Spinal cord (tissue), 10 donors: ENCODE measurements around the gene RMND1. TPM values are rescaled to one million over a fixed set of nuclear protein-coding genes. Genes with fewer than 3 reads are reported as not detected.
"Not testable (repeated sequence)": the region's sequence is repeated elsewhere in the genome, so short reads cannot be mapped to it uniquely, and the experiment has no call there.

Experiments used
- DNase-seq, 6 donors: peaks; one replicate each; pipeline versions ENCODE4 v3.0.0 to v3.0.0-alpha.2; 2013 to 2015; ENCODE audit warnings: low spot score in 6 of 6, low read depth in 4 of 6
- H3K27ac ChIP-seq: one replicate; pipeline ENCODE4 v1.5.1; 2013; ENCODE audit warnings: low read depth, low read length, control low read depth
- H3K27me3 ChIP-seq: one replicate; pipeline ENCODE4 v1.6.1; 2013; ENCODE audit warnings: low read length; ENCODE audit not compliant: control insufficient read depth, insufficient read depth
- H3K36me3 ChIP-seq: one replicate; pipeline ENCODE4 v1.6.1; 2013; ENCODE audit warnings: low read length; ENCODE audit not compliant: control insufficient read depth, insufficient read depth
- H3K4me1 ChIP-seq: one replicate; pipeline ENCODE4 v1.6.1; 2013; ENCODE audit warnings: low read length; ENCODE audit not compliant: control insufficient read depth, insufficient read depth
- H3K4me3 ChIP-seq: one replicate; pipeline ENCODE4 v1.5.1; 2013; ENCODE audit warnings: low read depth, low read length, control low read depth
- H3K9me3 ChIP-seq: one replicate; pipeline ENCODE4 v1.6.1; 2013; ENCODE audit warnings: low read length; ENCODE audit not compliant: control insufficient read depth, insufficient read depth
- WGBS: methylation state at CpG from one replicate; pipeline ENCODE4 v1.1.5; 2013; ENCODE audit warnings: missing lambda C conversion rate; ENCODE audit not compliant: insufficient coverage; 5-methylcytosine and 5-hydroxymethylcytosine counted together
- polyA plus RNA-seq, 2 donors: library from polyadenylated mRNA; unstranded; fragments of 120-200 nt; gene quantifications; one replicate each; pipeline ENCODE4 v1.2.1, GENCODE V29; 2013; ENCODE audit not compliant: insufficient read length in 2 of 2
- total RNA-seq, 2 donors: library from RNA; depleted of rRNA in 1 of 2; stranded (reverse); fragments of 120-200 nt in 1 of 2; fragments of >200 nt in 1 of 2; gene quantifications; one replicate each; pipeline versions ENCODE4 v1.2.3 to v1.2.4, GENCODE V29; 2013 to 2014
- donor health status: healthy.

Gene RMND1
- total and polyA plus RNA-seq, 4 donors = 25.2 to 39.7 (median 27.9) TPM

- peaks cover 16% of the 10 kb centered on the region for H3K36me3 ChIP-seq
- H3K4me3 ChIP-seq, H3K27me3 ChIP-seq, H3K9me3 ChIP-seq, H3K27ac ChIP-seq, H3K4me1 ChIP-seq, DNase-seq: not testable (repeated sequence)
- WGBS = no CpG with 5 or more reads among the region's 10 CpGs
Observed at GRCh38 chr6:151455751-151456398, 3.9 kb upstream of the RMND1 start.

- no peaks in the 10 kb centered on the region for H3K9me3 ChIP-seq
- H3K27ac ChIP-seq = peak overlapping the region; percentile 95
- peak overlapping the region; percentile 76 for H3K4me3 ChIP-seq
- peaks cover 4% of the 10 kb centered on the region for H3K36me3 ChIP-seq
- DNase-seq = peak in 3 of 6 donors; percentile 28 to 51 (median 41)
- no peaks in the 10 kb centered on the region for H3K27me3 ChIP-seq
- under 1% methylated on average over 9 of the region's 24 CpGs for WGBS
- no peaks in the 10 kb centered on the region for H3K4me1 ChIP-seq
Observed at GRCh38 chr6:151452750-151453427, 963 bp upstream of the RMND1 start.

DNA sequence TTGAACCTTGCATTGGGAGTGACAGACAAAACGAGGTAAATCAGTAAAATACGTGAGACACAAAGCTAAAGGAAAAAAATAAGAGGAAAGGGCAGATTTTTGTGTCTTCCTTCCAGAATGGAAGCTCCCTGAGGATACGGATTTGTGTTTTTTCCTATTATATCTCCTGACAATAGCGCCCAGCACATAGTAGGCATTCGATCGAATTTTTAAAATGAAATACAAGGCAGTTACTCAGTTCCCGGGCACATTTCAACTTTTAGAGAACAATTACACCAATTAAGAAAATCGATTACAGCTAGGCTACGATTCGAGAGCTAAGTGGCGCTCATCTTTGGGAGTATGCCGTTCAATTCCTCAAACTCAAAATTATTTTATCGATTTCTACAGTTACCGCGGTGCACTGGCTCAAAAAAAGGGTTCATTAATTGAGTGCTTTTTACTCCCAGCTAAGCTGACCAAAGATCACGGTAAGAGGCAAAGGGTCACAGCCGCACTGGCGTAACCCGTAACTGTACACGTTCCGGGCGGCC is 443 bp downstream of the RMND1 start:
- WGBS = 2% methylated on average over 19 of the region's 22 CpGs
- no peak for DNase-seq
- Histone ChIP-seq H3K27ac (peak overlapping the region; percentile 94), H3K4me3 (peak overlapping the region; percentile 76), H3K4me1 (no peaks in the 10 kb centered on the region), H3K36me3 (peaks cover 4% of the 10 kb centered on the region), H3K27me3 (no peaks in the 10 kb centered on the region), H3K9me3 (no peaks in the 10 kb centered on the region)

DNA sequence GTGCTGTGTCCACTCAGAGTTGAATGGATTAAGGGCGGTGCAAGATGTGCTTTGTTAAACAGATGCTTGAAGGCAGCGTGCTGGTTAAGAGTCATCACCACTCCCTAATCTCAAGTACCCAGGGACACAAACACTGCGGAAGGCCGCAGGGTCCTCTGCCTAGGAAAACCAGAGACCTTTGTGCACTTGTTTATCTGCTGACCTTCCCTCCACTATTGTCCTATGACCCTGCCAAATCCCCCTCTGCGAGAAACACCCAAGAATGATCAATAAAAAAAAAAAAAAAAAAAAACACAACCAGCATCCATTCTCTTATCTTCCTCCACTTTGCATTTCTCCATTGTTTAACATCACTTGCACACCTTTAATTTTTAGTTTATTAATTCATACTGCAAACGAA is 998 bp downstream of the RMND1 start:
- not testable (repeated sequence) for H3K4me1 ChIP-seq, H3K9me3 ChIP-seq, H3K27me3 ChIP-seq, DNase-seq, H3K27ac ChIP-seq, H3K36me3 ChIP-seq
- WGBS = 33% methylated on average over 1 of the region's 6 CpGs
- H3K4me3 ChIP-seq = peak overlapping the region; percentile 76

GRCh38 chr6:151448623-151449022 is 3.3 kb downstream of the RMND1 start:
- no peak for DNase-seq
- Histone ChIP-seq H3K27ac (no peak overlapping the region), H3K4me1 (no peaks in the 10 kb centered on the region), H3K9me3 (no peaks in the 10 kb centered on the region), H3K4me3 (no peak overlapping the region), H3K36me3 (peaks cover 4% of the 10 kb centered on the region), H3K27me3 (no peaks in the 10 kb centered on the region)
- 91% methylated on average over 10 of the region's 12 CpGs for WGBS

GRCh38 chr6:151447237-151447636 is 4.7 kb downstream of the RMND1 start:
- Histone ChIP-seq H3K4me1 (no peaks in the 10 kb centered on the region), H3K4me3 (no peak overlapping the region), H3K36me3 (peaks cover 4% of the 10 kb centered on the region), H3K27me3 (no peaks in the 10 kb centered on the region), H3K27ac (no peak overlapping the region), H3K9me3 (no peaks in the 10 kb centered on the region)
- no peak for DNase-seq
- no CpG with 5 or more reads among the region's 4 CpGs for WGBS

GRCh38 chr6:151445482-151445881 is 6.4 kb downstream of the RMND1 start:
- Histone ChIP-seq H3K4me1 (no peaks in the 10 kb centered on the region), H3K27ac (peak overlapping the region; percentile 57), H3K4me3 (no peak overlapping the region), H3K36me3 (peaks cover 4% of the 10 kb centered on the region), H3K9me3 (no peaks in the 10 kb centered on the region), H3K27me3 (no peaks in the 10 kb centered on the region)
- DNase-seq = peak in 2 of 6 donors; percentile 4 to 41
- WGBS = 40% methylated on average over 1 of the region's 5 CpGs

GRCh38 chr6:151443911-151444621 is 7.9 kb downstream of the RMND1 start:
- Histone ChIP-seq H3K9me3 (no peaks in the 10 kb centered on the region), H3K27ac (no peak overlapping the region), H3K36me3 (no peaks in the 10 kb centered on the region), H3K4me3 (no peak overlapping the region), H3K4me1 (no peaks in the 10 kb centered on the region), H3K27me3 (no peaks in the 10 kb centered on the region)
- DNase-seq = no peak
- 100% methylated on average over 1 of the region's 4 CpGs for WGBS

DNA sequence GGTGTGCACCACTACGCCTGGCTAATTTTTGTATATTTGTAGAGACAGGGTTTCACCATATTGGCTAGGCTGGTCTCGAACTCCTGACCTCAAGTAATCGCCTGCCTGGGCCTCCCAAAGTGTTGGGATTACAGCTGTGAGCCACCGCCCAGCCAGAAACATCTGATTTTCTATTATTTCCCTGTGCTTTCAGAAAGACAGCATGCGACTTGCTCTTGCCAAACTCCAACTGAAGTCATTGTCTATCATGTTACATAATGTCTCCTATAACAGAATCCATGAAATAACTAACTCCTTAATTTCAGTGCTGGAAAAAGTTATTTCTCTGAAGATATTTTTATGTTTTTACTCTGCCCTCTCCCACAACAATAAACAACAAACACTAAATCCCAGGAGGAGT is 8.5 kb downstream of the RMND1 start:
- no peak for DNase-seq
- Histone ChIP-seq H3K36me3 (no peaks in the 10 kb centered on the region), H3K27me3 (no peaks in the 10 kb centered on the region), H3K4me3 (no peak overlapping the region), H3K27ac (no peak overlapping the region), H3K9me3 (no peaks in the 10 kb centered on the region), H3K4me1 (no peaks in the 10 kb centered on the region)
- WGBS = 88% methylated on average over 4 of the region's 5 CpGs
